ENCODE results near the gene GOLM1. TPM values are rescaled to one million over a fixed set of nuclear protein-coding genes. Genes with fewer than 3 reads are reported as not detected.

GOLM1 gene
- total RNA-seq, 4 donors from 2014 or later, result 1.8 to 2.6 (median 2.3) TPM

- DNase-seq (no peak), ATAC-seq (no peak)
- Histone ChIP-seq H3K27ac (no peak overlapping the region), H3K9me3 (no peaks in the 10 kb centered on the region), H3K27me3 (no peaks in the 10 kb centered on the region), H3K4me3 (no peak overlapping the region), H3K36me3 (no peaks in the 10 kb centered on the region), H3K4me1 (no peaks in the 10 kb centered on the region)
- TF ChIP-seq POLR2A (IDR thresholded peaks at IDR 0.05), result no peak
- no peak for TF ChIP-seq CTCF (IDR thresholded peaks at IDR 0.05 in 4 of 5, conservative IDR thresholded peaks at IDR 0.05 in 1 of 5)
- in situ Hi-C loops (cut with MboI; ENCODE audit: low sequenced_read_pairs in 4 of 4) (no loop called here), intact Hi-C loops (cut with DNase I; ENCODE audit: low total_unique reads) (no loop called here)
Observed at GRCh38 chr9:86062845-86063693, 36.3 kb downstream of the GOLM1 start.

GRCh38 chr9:86061972-86062739 lies 37.2 kb downstream of the GOLM1 start:
- DNase-seq (no peak), ATAC-seq (no peak)
- H3K4me1 ChIP-seq, result no peaks in the 10 kb centered on the region
- no peak overlapping the region for H3K27ac ChIP-seq
- intact Hi-C loops (cut with DNase I; ENCODE audit: low total_unique reads), result no loop called here
- H3K4me3 ChIP-seq, result no peak overlapping the region
- no peaks in the 10 kb centered on the region for H3K27me3 ChIP-seq
- TF ChIP-seq POLR2A (IDR thresholded peaks at IDR 0.05) (no peak), CTCF (IDR thresholded peaks at IDR 0.05 in 4 of 5, conservative IDR thresholded peaks at IDR 0.05 in 1 of 5) (no peak)
- no peaks in the 10 kb centered on the region for H3K36me3 ChIP-seq
- in situ Hi-C loops (cut with MboI; ENCODE audit: low sequenced_read_pairs in 4 of 4), result no loop called here
- no peaks in the 10 kb centered on the region for H3K9me3 ChIP-seq

GRCh38 chr9:86057491-86057890 lies 41.9 kb downstream of the GOLM1 start:
- no peak for DNase-seq
- H3K9me3 ChIP-seq, result no peaks in the 10 kb centered on the region
- ATAC-seq, result no peak
- TF ChIP-seq CTCF (IDR thresholded peaks at IDR 0.05 in 4 of 5, conservative IDR thresholded peaks at IDR 0.05 in 1 of 5) (no peak), POLR2A (IDR thresholded peaks at IDR 0.05) (no peak)
- no peak overlapping the region for H3K27ac ChIP-seq
- no peak overlapping the region for H3K4me3 ChIP-seq
- intact Hi-C loops (cut with DNase I; ENCODE audit: low total_unique reads) (no loop called here), in situ Hi-C loops (cut with MboI; ENCODE audit: low sequenced_read_pairs in 4 of 4) (no loop called here)
- H3K27me3 ChIP-seq, result no peaks in the 10 kb centered on the region
- no peaks in the 10 kb centered on the region for H3K36me3 ChIP-seq
- H3K4me1 ChIP-seq, result no peaks in the 10 kb centered on the region

- H3K27me3 ChIP-seq, result no peaks in the 10 kb centered on the region
- no peak for DNase-seq
- no peaks in the 10 kb centered on the region for H3K36me3 ChIP-seq
- H3K4me3 ChIP-seq, result no peak overlapping the region
- H3K4me1 ChIP-seq, result no peaks in the 10 kb centered on the region
- intact Hi-C loops (cut with DNase I; ENCODE audit: low total_unique reads) (no loop called here), in situ Hi-C loops (cut with MboI; ENCODE audit: low sequenced_read_pairs in 4 of 4) (no loop called here)
- no peaks in the 10 kb centered on the region for H3K9me3 ChIP-seq
- no peak for ATAC-seq
- H3K27ac ChIP-seq, result no peak overlapping the region
- TF ChIP-seq POLR2A (IDR thresholded peaks at IDR 0.05), result no peak
- TF ChIP-seq CTCF (IDR thresholded peaks at IDR 0.05 in 4 of 5, conservative IDR thresholded peaks at IDR 0.05 in 1 of 5), result no peak
Observed at GRCh38 chr9:86054695-86055094, 44.7 kb downstream of the GOLM1 start.
